CD4-positive, alpha-beta T cell treated with Interleukin-4 for 1 hour (primary cell): ENCODE data around the gene MRPL36.

Experiments
- DNase-seq, 2 donors: peaks; one replicate each; pipeline ENCODE4 v3.0.0-alpha.2; 2020 to 2022

The MRPL36 gene

DNA sequence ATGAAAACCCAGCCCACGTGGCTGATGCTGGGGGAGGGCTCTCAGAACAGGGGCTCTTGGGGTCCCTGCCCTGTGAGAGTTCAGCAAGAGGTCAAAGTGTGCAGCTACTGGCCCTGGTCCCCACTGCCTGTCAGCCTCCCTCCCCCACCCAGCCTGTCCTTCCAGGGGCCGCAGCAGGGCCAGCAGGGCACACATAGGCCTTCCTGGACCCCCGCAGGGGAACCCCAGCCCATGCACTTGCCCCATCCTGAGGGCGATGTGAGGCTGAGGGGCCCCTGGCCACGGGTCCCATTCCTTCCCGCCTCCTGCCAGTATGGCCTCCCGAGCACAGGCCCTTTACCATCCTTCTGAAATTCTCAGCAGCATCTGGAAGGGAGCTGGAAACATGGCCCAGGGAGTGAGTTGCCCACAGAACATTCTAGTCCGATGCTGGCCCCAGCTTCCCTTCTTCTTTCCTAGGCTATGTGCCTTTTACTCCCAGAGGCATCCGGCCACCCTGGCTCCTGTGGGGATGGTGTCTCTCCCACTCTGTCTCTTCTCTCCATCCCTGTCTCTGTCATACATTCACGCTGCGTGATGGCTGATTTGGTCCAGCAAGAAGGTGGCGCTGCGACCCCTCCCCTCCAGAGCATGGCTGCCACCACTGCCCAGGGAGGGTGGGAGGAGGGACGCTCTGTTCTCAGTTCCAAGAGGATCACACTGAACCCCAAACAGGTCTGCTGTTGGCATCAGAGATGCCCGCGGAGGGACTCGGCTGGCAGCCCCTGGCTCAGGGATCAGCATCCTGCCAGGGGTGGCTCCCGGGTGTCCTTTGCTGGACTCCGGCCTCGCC lies 19.6 kb downstream of the MRPL36 start:
- DNase-seq, result no peak

DNA sequence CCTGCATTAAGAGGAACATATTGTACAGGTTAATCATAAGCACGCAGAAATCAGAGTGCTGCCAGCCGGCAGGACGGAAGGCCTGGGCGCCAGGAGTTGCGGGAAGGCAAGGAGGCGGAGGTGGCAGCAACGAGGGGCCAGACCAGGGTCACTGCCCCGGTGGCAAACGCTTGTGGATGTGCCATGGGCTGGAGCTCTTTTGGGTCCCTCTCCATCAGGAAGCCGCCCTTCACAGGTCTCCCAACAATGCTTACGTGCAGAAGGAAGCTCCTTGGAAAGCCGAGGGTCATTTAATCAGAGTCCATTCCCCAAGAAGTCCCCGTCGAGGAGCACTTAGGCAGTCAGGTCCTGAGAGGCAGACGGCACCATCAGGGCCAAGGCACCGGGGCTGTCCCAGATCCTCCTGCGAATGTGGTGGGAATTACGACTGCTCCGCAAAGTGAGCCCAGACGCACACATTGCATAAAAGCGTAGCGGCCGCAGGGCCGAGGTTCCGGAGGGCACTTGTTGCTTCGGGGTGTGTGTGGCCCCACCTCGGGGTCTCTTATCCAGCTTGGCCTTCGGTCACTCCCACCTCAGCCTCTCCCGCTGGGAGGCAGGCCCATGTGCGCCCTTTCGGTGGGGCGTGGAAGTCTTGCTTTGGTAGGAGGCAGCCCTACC lies 20.5 kb downstream of the MRPL36 start:
- DNase-seq, result no peak

DNA sequence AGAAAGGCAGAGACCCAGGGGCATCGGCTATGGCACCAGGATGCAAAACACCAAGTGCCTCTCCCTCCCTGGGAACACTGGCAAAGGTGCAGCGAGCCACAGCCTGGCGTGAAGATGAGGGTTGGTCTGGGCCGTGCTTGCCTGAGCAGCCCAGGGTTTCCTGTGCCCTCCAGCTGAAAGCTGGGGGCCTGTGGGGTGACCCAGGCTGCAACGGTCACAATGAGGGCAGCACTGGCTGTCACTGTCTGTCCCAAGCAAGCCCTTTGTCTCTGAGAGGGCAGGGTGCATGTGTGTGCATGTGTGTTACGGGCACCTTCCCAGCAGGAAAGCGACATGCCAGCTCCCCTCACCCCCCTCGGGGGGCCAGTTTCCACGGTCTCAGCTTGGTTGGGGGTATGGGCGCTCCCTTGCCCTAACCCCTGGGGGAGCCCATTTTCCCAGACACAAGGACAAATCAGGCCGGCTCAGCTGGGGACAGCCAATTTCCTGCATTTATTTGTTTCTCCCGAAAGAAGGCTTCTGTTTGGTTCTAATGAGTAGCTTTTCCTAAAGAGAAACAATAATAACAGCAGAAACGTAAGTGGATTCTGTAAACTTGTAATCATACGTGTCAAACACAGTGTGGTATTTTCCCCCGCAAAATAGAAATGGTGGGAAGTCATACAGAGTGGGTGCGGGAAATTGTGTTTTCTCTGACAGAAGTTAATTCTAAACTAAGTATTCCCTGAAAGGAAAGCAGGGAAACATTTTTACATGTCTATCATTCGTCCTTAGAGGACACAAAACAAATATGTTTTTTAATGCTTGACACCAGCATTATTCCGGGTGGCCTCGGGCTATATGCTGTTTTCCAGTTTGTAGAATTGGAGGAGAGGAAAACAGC lies 21.3 kb downstream of the MRPL36 start:
- no peak for DNase-seq

DNA sequence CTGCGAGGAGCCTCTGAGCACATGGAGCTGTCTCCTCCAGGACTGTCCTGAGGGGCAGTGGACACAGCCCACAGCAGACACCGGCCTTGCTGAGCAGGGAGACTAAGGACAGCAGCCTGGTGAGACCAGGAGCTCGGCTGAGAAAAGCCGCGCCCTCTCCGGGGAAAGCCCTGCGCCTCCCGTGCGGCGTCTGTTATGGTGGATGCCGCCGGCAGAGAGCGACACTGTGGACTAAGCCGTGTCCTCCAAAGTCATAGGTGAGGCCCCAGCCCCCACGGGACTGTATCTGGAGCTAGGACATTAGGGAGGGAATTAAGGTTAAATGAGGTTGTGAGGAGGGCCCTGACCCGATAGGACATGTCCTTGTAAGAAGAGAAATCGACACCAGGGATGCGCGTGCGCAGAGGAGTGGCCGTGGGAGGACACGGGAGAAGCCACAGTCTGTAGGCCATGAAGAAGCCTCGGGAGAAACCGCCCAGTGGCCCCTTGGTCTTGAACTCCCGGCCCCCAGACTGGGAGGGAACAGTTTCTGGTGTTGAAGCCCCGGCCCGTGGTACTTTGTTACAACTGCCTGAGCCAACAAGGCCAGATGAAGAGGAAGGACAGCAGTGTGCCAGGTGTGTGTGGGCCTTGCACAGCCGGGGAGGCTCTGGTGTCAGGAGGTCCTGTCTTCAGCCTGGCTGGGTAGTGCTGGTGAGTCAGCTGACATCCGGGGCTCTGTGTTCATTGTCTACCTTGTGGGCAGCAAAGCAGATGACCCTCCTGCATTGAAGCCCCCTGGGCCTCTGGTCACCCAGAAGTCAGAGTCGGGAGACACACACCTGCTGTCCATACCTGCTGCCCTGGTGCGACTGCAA lies 22.1 kb downstream of the MRPL36 start:
- DNase-seq, result no peak

DNA sequence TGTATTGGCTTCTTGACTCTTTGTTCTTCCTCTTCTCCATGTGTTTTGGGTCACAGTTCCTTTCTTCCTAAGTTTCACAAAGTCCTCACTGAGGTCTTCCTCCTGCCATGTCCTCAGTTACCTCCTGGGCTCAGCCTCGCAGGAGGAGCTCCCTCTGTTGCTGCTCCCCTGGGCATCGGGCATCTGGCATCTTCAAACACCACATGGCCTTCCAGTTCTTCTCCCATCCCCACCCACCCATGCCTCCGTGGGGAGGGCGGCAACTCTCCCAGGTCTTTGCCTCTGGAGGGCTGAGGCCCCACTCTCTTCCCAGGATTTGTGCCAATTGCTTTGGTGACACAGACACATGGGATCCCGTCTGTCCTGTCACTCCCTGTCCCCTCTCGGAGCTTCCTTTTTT lies 22.8 kb downstream of the MRPL36 start:
- DNase-seq, result no peak

DNA sequence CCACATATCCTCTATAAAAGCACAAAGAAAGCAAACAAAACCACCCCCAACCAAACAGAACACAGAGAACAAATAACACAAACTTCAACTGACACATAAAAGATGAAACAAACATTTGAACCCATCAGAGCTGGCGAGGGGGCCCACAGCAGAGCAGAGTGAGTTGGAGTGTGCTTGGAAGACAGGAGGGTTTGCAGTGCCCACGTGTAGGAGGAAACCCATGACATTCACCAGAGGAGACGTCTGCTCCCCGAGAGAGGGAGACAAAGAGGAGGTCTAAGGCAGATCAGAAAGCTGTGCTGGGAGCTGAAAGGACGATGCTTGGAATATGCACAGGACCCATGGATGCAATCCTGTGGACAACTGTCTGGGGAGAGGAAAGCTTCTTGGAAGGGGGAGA lies 27.0 kb downstream of the MRPL36 start:
- DNase-seq, result no peak

DNA sequence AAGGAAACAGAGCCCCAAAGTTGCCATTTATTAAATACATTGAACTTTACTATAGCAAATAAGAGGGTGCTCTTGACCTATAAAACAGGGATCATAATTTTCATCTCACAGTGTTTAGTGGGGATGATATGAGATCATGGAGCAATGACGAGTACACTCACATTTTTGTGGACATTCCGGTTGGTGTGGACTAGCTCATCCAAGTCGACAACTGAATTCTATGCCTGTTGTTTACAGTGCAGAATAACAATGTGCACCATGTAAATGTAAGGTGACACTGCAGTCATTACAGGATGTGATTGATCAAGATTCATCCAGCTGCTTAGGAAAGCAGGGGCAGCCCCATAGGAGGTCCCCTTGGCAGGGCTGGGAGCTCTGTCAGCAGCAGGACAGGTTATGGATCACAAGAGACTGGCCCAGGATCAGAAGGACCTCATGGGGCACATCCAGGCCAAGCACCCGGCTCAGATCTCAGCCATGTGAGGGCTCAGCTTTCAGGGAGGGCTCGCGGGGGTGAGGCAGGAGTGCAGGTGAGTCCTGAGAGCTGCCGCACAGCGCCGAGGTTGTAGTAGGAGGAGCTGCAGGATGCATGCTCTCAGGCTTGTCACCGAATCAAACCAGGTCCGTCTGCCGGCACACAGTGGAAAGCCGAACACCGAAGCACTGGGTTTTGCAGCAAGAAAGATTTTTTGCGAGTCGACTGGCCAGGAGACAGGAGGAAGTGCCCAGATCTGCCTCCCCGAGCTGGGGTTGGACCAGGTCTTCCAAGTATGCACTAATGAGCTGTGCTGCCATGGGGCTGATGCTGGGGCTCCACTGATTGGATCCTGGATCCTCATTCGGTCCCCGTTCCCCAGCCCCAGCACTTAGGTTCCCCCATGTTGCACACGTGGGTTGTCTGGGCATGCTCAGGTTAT lies 28.2 kb downstream of the MRPL36 start:
- no peak for DNase-seq

DNA sequence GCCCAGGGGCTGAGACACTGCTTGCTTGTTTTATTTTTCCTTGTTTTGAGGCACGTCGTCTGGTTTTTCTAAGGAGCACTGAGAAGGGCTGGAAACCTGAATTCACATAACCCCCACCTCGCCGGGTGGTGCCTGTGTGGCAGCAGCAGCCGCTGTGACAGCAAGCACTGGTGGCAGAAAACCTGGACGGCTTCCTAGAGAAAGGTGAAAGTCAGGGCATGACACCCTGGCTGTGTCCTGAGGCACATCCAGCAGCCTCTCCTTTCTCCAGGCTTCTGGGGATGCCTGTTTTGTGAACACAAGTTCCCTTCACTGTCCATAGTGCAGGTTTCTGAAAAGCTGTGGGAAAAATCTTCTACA lies 29.2 kb downstream of the MRPL36 start:
- DNase-seq, result no peak

DNA sequence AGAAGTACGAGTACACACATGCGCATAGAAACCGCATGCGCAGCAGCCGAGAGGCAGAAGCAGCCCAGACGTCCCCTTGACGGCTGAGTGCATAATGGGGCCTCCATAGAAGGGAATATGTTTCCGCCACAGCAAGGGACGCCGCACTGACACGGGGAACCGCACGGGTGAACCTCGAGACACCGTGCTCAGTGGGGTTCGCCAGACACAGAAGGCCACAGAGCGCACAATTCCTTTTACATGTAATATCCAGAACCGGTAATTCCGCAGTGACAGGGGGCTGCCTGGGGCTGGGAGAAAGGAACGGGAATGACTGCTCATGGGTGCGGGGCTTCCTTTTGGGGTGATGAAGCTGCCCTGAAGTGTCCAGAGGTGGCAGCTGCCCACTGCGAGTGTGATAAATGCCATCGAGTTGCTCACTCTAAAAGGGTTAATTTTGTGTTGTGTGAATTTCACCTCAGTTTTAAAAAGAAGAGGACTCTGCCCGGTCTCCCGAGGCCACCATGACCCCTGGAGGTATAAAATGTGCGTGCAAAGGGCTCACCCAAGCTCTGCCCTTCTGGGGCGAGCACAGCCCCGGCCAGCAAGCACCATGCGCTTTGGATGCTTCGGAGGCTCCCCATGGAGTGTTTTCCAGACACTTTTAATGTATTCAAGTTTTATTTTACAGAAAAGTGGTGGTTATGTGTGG lies 29.7 kb downstream of the MRPL36 start:
- DNase-seq, result no peak

DNA sequence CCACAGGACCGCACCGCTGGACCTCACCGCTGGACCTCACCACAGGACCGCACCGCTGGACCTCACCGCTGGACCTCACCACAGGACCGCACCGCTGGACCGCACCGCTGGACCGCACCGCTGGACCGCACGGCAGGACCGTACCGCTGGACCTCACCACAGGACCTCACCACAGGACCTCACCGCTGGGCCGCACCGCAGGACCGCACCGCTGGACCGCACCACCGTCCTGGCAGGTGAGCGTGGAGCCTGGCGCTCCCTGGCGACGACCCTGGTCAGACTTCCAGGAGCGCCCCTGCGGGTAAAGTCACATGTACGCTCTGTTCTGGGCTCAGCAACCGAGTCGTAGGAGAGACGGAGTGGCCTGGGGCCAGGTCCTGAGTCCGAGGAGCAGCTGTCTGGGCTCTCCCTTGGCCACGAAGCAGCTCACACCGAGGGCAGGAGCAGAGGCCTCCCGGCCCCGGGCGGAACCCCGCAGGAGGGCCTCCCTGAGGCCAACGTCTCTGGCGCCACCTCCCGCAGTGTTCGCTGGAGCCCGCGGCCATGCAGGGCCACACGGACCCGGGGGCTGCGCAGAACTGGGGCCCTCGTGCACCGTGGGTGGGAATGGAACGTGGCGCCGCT lies 30.5 kb downstream of the MRPL36 start:
- DNase-seq, result no peak

DNA sequence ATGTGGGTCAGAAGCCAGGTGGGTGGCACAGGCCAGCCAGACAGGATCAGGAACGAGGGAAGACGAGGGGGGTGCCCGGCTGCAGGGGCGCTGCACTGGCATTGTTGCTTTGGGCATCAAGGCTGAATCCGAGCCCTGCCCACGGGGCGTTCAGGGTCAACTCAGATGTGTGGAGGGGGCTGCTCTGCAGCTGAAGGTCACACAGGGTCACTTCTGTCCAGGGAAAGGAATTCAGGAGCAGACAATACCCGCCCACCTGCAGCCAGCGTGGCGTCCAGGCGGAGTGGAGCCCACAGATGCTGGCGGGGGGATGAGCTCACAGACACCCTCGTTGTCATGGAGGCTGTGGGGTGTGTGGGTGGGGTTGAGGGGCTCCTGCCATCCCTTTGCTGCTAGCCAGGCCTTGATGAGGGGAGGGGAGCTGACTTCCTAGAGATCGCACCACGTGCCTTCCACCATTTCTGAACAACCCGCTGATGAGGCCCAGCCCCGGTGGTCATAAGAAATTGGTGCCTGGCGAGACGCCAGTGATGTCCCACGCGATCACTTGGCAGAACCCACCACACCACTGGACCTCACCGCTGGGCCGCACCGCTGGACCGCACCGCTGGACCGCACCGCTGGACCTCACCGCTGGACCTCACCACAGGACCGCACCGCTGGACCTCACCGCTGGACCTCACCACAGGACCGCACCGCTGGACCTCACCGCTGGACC lies 31.2 kb downstream of the MRPL36 start:
- no peak for DNase-seq

DNA sequence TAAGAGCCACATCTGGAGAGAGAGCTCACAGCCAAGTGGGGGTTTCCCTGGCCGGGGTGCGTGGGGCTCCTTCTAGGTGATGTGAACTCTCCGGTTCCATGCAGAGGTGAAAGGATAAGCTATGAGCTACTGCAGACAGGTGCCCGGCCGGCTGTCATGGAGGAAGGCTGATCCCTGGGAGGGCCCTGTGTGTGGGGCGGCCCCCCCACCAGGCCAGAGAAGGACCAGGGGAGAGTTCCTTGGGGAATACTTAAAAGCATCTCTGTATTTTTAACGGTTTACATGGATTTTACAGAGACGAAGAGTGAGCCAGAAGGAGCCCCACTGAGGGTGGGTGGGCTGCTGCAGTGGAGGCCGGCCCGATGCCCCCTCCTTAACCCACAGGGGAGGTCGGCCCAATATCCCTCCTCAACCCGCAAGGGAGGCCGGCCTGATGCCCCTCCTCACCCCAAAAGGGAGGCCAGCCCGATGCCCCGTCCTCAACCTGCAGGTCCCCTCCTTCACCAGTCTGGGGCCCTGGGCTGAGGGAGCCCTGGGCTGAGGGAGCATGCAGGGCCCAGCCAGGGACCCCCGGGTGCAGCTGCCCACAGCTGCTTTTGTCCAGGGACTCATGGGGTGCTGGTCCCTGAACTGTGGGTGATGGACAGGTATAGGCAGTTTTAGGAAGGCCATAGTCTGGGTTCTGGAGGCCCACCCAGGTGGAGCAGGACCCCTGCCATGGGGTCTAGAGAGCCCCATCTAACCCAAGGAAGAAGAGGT lies 31.9 kb downstream of the MRPL36 start:
- DNase-seq, result no peak

DNA sequence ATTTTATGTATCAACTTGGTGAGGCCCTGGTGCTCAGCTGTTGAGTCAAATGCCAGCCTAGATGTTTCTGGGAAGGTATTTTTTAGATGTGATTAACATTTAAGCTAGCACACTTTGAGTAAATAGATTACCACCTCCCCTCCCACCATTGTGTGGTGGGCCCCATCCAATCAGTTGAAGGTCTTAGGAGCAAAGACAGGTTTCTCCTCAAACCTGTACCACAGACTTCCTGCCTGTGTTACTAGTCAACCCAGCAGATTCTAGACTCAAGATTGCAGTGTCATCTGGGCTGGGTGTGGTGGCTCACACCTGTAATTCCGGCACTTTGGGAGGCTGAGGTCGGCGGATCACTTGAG lies 33.8 kb downstream of the MRPL36 start:
- no peak for DNase-seq

DNA sequence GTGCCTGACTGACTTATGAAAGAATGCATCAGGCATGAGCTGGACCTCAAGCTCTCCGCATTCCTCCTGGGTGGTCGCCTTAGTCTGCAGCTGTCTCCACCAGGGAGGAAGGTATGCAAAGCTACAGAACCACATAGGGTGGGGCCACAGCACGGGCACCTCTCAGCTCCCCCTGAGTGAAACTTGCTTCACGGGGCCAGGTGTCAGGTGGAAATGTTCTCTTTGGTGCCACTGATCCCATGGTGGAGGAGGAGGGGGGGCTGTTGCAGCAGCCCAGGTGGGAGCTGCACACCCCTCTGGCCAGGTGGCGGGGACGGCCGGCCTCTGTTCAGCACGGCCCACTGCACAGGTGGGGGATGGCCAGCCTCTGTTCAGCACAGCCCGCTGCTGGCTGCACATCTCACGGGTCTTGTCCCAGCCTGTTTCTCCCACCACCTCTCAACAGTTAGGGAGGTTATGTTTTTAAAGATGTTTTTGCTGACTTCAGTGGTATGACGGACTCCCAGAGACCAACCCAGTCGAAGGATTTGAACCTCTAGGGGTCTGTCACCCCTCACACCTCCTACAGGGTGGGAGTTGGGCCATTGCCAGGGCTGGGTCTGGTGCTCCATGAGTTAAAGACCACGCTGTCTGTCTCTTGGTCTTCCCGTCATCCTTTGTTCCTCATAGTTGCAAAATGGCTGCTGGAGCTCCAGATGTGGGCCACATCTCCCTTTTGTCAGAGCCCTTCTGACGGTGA lies 34.3 kb downstream of the MRPL36 start:
- DNase-seq, result no peak

DNA sequence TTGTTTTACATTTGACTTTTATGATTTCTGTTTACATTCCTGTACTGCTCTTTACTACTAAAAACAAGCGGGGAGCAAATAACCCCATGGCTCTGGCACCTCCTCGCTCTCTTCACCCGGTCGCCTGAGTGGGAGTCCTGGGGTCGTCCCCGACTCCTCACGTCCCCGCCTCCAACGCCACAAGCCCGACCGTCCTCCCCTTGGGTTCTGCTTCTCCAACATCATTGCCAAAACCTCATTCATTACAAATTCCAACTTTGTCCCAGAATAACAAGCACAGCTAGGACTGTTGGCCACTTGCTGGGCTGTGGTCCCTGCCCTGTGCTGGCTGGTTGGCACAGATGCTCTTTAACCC lies 35.1 kb downstream of the MRPL36 start:
- DNase-seq, result no peak

DNA sequence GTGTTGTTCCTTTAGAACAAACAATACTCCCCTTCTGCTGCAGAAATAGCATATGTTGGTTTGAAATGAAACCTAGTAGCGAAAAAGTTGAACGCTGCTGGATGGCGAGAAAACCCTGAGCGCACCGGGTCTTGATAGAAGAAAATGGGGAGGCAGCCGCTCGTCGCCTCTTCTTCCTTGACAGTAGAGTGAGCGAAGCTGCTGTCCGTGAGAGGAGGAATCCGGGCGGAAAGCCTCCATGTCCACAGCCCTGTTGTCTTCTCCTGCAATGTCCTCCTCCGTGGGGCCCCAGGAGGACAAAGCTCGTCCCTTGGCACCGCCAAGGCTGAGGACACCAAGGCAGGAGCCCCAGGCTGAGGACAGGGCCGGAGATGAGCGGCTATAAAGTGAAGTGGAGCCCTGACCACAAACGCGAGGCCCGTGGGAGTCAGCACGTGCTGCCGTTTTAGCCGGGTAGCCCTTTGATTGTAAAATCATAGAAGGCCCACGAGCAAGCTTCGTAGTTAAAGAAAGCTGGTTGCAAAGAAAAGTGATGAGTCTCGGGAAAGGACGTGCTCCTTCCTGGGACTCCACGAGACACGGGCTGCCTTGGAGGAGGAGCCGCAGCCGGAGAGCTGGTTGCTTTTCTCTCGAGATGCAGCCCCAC lies 35.6 kb downstream of the MRPL36 start:
- no peak for DNase-seq

DNA sequence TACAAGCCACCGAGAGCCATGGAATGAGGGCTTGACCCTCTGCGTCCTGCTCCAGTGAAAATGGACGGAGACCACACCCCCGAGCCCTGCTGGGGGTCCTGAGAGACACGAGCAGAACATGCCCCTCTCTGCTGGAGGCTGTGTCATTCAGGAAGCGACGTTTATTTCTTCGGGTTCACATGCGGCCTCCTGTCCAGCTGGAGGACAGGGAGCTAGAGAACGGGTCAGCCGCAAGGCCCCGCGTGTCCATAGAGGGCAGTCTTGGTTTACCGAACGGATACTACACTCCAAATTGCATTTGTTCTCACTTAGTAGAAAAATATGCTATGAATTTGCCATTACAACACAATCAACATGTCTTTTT lies 36.1 kb downstream of the MRPL36 start:
- peak in 1 of 2 donors; percentile 36 for DNase-seq
